ENCODE results near the gene ARL14EP. TPM values are rescaled to one million over a fixed set of nuclear protein-coding genes. Genes with fewer than 3 reads are reported as not detected.
A peak's percentile ranks its signal among the peaks of the same experiment; 100 is the strongest.

Gene ARL14EP
- total RNA-seq, 3 donors from 2014 or later = 20.6 to 29.6 (median 22.7) TPM

GRCh38 chr11:30326906-30327305 is 4.0 kb downstream of the ARL14EP start:
- H3K4me1 ChIP-seq = peaks cover 0 to 4% of the 10 kb centered on the region in 2 donors
- TF ChIP-seq POLR2AphosphoS5 (IDR thresholded peaks at IDR 0.05) (no peak), POLR2A (IDR thresholded peaks at IDR 0.05) (no peak)
- TF ChIP-seq, protein P1, sequence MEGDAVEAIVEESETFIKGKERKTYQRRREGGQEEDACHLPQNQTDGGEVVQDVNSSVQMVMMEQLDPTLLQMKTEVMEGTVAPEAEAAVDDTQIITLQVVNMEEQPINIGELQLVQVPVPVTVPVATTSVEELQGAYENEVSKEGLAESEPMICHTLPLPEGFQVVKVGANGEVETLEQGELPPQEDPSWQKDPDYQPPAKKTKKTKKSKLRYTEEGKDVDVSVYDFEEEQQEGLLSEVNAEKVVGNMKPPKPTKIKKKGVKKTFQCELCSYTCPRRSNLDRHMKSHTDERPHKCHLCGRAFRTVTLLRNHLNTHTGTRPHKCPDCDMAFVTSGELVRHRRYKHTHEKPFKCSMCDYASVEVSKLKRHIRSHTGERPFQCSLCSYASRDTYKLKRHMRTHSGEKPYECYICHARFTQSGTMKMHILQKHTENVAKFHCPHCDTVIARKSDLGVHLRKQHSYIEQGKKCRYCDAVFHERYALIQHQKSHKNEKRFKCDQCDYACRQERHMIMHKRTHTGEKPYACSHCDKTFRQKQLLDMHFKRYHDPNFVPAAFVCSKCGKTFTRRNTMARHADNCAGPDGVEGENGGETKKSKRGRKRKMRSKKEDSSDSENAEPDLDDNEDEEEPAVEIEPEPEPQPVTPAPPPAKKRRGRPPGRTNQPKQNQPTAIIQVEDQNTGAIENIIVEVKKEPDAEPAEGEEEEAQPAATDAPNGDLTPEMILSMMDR (IDR thresholded peaks at IDR 0.05) = no peak
- intact Hi-C loops (cut with DNase I; ENCODE audit: low total_unique reads) = no loop called here
- H3K9me3 ChIP-seq = no peaks in the 10 kb centered on the region
- DNase-seq (ENCODE audit: low spot score in 2 of 2) = no peak
- H3K27me3 ChIP-seq = no peaks in the 10 kb centered on the region
- no peak overlapping the region for H3K27ac ChIP-seq
- H3K4me3 ChIP-seq = no peak overlapping the region
- no peaks in the 10 kb centered on the region for H3K36me3 ChIP-seq

- Histone ChIP-seq H3K27me3 (no peaks in the 10 kb centered on the region), H3K27ac (no peak overlapping the region), H3K9me3 (no peaks in the 10 kb centered on the region), H3K4me1 (peaks cover 0 to 4% of the 10 kb centered on the region in 2 donors), H3K4me3 (no peak overlapping the region), H3K36me3 (no peaks in the 10 kb centered on the region)
- DNase-seq (ENCODE audit: low spot score in 2 of 2) = no peak
- no peak for TF ChIP-seq POLR2A (IDR thresholded peaks at IDR 0.05)
- TF ChIP-seq, protein P1 (IDR thresholded peaks at IDR 0.05) = no peak
- TF ChIP-seq POLR2AphosphoS5 (IDR thresholded peaks at IDR 0.05) = no peak
- intact Hi-C loops (cut with DNase I; ENCODE audit: low total_unique reads) = no loop called here
Measured at GRCh38 chr11:30328681-30329080, 5.8 kb downstream of the ARL14EP start.

DNA sequence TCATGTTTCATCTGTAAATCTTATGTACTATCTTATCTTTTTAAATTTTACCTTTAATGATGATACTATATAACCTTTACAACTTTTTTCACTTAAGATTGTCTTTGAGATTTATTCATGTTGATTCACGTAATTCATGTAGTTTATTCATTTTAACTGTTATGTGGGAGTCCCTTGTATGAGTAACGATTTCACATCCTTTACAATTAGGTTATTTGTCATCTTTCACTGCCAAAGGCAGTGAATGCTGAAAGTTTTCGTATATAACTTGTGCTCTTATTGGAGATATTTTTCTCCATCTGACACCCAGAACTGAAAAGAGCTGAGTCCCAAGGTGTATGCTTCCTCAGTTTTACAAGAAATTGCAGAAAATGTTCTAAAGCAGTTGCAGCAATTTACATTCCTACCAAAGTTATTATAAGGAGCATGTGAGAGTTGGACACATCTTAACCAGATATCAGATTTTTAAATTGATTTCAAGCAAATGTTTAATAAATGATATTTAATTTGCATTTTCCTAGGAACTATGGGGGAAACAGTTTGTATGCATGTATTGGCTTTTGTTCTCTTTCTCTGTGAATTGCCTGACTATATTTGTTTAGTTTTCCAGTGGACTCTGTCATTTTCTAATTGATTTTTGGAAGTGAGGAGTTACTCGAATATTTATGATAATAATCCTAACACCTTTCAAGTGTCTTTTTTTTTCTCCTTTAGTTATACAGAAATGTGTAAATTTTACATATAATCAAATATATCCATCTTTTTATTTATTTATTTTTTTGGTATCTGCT is 6.4 kb downstream of the ARL14EP start:
- Histone ChIP-seq H3K4me3 (no peak overlapping the region), H3K4me1 (peaks cover 0 to 1% of the 10 kb centered on the region in 2 donors), H3K27me3 (no peaks in the 10 kb centered on the region), H3K36me3 (no peaks in the 10 kb centered on the region), H3K9me3 (no peaks in the 10 kb centered on the region), H3K27ac (no peak overlapping the region)
- no peak for DNase-seq (ENCODE audit: low spot score in 2 of 2)
- intact Hi-C loops (cut with DNase I; ENCODE audit: low total_unique reads) = no loop called here
- TF ChIP-seq, protein P1 (IDR thresholded peaks at IDR 0.05) = no peak
- TF ChIP-seq POLR2A (IDR thresholded peaks at IDR 0.05) = no peak

GRCh38 chr11:30333405-30333804 is 10.5 kb downstream of the ARL14EP start:
- intact Hi-C loops (cut with DNase I; ENCODE audit: low total_unique reads) = no loop called here

DNA sequence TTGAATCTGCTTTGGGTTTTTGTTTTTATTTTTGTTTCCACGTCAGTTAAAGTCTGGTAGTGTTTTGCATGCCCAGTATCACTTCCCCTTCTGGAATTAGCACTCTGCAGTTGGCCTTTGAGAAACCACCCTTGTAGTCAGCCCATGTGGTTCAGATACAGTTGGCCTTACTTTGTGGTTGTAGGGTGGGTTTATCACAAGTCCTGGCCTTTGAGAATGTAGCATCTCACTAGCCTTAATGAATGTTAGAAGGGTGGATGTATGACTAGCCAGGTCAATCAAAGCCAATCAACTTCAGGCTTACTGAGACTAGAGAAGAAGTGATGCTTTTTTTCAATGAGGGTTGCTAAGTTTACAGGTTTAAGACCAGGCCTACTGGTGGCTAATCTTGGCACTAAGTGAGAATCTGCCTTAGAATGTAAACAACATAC is 19.8 kb downstream of the ARL14EP start:
- H3K9me3 ChIP-seq = no peaks in the 10 kb centered on the region
- no peaks in the 10 kb centered on the region for H3K4me1 ChIP-seq
- DNase-seq (ENCODE audit: low spot score in 2 of 2) = no peak
- H3K27me3 ChIP-seq = no peaks in the 10 kb centered on the region
- intact Hi-C loops (cut with DNase I; ENCODE audit: low total_unique reads) = no loop called here
- TF ChIP-seq POLR2AphosphoS5 (IDR thresholded peaks at IDR 0.05) (no peak), POLR2A (IDR thresholded peaks at IDR 0.05) (no peak)
- TF ChIP-seq, protein P1 (IDR thresholded peaks at IDR 0.05) = no peak
- no peaks in the 10 kb centered on the region for H3K36me3 ChIP-seq
- no peak overlapping the region for H3K27ac ChIP-seq
- H3K4me3 ChIP-seq = no peak overlapping the region

More at GRCh38 chr11:30333405-30333804, 10.5 kb downstream of the ARL14EP start:
- Histone ChIP-seq H3K36me3 (no peaks in the 10 kb centered on the region), H3K27ac (no peak overlapping the region), H3K27me3 (no peaks in the 10 kb centered on the region), H3K4me1 (no peaks in the 10 kb centered on the region), H3K9me3 (no peaks in the 10 kb centered on the region), H3K4me3 (no peak overlapping the region)
- no peak for DNase-seq (ENCODE audit: low spot score in 2 of 2)
- TF ChIP-seq, protein P1 (IDR thresholded peaks at IDR 0.05) = peak in 1 of 3 donors; percentile 24
- no peak for TF ChIP-seq POLR2A (IDR thresholded peaks at IDR 0.05)

All from breast epithelium (tissue), 4 donors.